ENCODE results near the gene RMRP.

DNA sequence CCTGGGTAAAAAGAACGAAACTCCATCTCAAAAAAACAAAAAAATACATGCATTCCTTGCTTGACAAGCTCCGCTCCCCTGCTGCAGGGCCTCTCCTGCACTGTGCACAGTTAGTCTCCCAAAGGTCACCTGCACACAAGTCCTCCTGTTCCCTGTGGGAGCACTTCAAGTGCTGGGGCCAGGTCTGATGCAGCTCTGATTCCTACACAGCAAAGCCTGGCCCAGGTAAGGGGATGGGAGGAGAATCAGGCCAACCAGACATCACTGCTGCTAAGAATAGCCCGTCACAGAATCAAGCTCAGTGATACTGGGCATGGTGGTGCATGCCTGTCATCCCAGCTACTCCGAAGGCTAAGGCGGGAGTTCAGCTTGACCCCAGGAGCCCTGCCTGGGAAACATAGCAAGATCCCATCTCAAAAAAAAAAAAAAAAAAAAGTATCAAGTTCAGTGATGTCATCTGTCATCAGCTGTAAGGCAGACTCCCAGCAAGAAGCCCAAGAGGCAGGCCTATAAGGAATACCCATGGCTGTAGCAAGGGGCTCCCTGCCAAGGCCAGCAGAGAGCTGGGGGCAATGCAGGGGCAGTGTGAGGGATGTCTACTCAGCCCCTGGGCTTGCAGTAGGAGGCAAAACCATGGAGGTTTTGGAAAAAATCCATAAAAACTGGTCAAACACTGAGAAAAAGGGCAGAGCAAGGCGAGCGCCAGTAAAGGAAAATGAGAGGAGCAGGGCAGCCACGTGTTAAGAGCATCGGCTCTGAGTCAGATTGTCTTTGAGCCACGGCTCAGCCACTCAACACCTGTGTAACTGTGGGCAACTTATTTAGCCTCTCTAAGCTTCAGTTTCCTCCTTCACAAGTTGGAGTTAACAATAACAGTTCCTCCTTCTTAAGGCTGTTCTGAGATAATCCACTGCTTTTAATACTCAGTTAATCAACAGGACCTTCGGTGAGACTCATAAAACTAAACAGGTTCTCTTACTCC lies 28.7 kb upstream of the RMRP start:
- no peak for TF ChIP-seq ARNT (IDR thresholded peaks at IDR 0.05)
- TF ChIP-seq FOXM1 (IDR thresholded peaks at IDR 0.05; ENCODE audit: borderline replicate concordance) = no peak
- TF ChIP-seq BHLHE40 (IDR thresholded peaks at IDR 0.05; ENCODE audit: borderline replicate concordance) = no peak
- TF ChIP-seq SP1 (IDR thresholded peaks at IDR 0.05) = no peak
- TF ChIP-seq TARDBP (IDR thresholded peaks at IDR 0.05) = no peak
- TF ChIP-seq, protein P1, sequence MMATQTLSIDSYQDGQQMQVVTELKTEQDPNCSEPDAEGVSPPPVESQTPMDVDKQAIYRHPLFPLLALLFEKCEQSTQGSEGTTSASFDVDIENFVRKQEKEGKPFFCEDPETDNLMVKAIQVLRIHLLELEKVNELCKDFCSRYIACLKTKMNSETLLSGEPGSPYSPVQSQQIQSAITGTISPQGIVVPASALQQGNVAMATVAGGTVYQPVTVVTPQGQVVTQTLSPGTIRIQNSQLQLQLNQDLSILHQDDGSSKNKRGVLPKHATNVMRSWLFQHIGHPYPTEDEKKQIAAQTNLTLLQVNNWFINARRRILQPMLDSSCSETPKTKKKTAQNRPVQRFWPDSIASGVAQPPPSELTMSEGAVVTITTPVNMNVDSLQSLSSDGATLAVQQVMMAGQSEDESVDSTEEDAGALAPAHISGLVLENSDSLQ (IDR thresholded peaks at IDR 0.05) = no peak
- TF ChIP-seq NFRKB (IDR thresholded peaks at IDR 0.05) = no peak
- no peak for TF ChIP-seq CTBP1 (IDR thresholded peaks at IDR 0.05; ENCODE audit: borderline replicate concordance)
- no peak for TF ChIP-seq ELF4 (IDR thresholded peaks at IDR 0.05)
- TF ChIP-seq SUZ12 (IDR thresholded peaks at IDR 0.05) = no peak
